HG03103 (cell line): Measurements from ENCODE around the gene XYLB.

Source experiments
- ATAC-seq: cut with Tn5 transposase; IDR thresholded peaks from one replicate; pipeline ENCODE4 v1.9.1; 2021; ENCODE audit warnings: low read depth; ENCODE audit not compliant: unreplicated experiment

XYLB gene

DNA sequence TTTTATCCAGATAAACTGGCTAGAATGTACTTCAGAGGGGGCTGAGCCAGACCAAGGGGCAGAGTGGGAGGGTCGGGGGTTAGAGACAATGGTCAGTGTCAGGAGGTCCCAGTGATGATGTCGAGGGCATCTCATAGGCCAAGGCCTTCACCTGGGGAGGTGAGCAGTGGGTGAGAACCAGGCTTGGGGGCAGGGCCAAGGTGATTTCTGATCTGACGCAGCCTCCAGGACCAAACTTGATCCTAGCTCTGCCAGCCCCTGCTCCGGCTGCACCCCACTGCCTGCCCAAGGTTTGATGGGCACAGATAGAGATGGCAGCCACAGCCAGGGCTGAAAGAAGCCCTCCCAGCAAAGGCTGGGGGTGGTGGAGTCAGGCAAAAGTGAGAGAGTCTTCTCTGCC lies 14.9 kb downstream of the XYLB start:
- ATAC-seq: no peak

GRCh38 chr3:38362825-38363224 lies 16.2 kb downstream of the XYLB start:
- ATAC-seq: no peak

- ATAC-seq: no peak
Measured at GRCh38 chr3:38364721-38365400, 18.3 kb downstream of the XYLB start.

- no peak for ATAC-seq
Measured at GRCh38 chr3:38365469-38366062, 19.0 kb downstream of the XYLB start.

DNA sequence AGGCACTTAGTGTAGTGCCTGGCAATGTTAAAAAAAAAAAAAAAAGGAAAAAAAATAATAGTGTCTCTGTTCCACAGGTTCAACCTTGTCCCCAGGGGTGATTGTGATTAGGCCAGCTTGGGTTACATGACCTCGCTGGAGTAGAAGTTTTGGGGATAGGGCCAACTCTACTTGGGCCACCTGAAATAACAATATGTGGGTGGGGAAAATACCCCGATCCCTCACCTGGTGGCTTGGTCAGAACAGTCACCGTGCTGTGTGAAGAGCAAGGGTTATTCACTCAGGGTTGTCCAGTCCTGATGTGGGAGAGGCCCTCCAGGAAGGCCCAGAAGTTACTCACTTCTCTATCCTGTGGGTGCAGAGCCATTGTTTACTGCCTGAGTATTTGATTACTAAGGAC lies 19.5 kb downstream of the XYLB start:
- ATAC-seq: no peak

GRCh38 chr3:38367779-38368178 lies 21.2 kb downstream of the XYLB start:
- no peak for ATAC-seq

DNA sequence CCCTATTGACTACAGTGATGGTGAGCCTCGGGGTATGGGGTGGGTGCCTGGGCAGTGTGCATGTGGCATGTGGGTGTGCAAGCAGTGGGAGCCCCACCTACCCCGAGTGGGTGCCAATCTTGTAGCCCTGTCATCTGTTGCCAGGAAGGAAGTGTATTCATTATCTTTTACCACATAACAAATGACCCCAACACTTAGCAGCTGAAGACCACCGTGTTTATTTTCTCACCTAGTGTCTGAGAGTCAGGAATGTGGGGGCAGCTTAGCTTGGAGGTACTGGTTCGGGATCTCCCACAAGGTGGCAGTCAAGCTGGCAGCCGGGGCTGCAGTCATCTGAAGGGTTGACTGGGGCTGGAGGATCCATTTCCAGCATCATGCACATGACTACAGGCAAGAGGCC lies 21.7 kb downstream of the XYLB start:
- ATAC-seq: no peak

DNA sequence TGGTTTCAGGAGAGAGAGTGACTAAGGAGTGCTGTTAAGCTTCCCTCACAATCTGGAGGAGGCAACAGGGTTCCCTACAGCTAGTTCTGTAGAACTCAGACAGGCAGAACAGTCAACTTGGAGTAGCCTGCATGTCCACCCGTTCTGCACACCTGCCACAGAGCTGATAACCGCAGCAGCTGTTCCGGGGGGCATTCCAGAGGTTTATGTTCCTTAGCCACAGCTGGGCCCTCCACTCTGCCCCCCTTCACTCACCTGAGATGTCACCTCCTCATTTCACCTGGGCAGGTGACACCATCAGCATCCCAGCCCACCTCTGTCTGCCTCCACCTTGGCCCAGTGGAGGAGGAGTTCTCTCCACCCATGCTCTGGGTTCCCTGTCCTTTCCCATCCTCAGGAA lies 22.6 kb downstream of the XYLB start:
- ATAC-seq: no peak

- no peak for ATAC-seq
Measured at GRCh38 chr3:38370149-38370548, 23.6 kb downstream of the XYLB start.

- no peak for ATAC-seq
Measured at GRCh38 chr3:38370861-38371260, 24.3 kb downstream of the XYLB start.

- no peak for ATAC-seq
Measured at GRCh38 chr3:38371541-38372213, 25.1 kb downstream of the XYLB start.

DNA sequence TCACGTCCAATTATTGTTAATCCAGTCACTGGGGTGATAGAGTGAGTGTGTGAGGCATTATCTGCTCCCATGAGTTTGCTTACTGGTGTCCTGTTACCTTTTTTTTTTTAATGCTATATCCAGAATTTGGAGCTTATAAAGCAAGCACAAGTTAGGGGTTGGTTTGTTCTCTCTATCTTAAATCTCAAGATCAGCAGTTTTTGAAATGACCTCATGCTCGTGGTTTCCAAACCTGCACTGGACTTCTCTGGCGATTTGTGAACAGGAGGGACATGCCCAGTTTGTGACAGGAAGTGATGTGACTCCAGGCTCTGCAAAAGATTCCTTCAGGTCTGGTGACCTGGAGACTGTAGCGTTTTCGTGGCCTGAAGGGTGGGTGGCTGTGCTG lies 25.6 kb downstream of the XYLB start:
- no peak for ATAC-seq

GRCh38 chr3:38374221-38374620 lies 27.6 kb downstream of the XYLB start:
- ATAC-seq: no peak

- ATAC-seq: no peak
Measured at GRCh38 chr3:38375072-38375471, 28.5 kb downstream of the XYLB start.

GRCh38 chr3:38375488-38376097 lies 29.0 kb downstream of the XYLB start:
- no peak for ATAC-seq

GRCh38 chr3:38376098-38376816 lies 29.7 kb downstream of the XYLB start:
- no peak for ATAC-seq

DNA sequence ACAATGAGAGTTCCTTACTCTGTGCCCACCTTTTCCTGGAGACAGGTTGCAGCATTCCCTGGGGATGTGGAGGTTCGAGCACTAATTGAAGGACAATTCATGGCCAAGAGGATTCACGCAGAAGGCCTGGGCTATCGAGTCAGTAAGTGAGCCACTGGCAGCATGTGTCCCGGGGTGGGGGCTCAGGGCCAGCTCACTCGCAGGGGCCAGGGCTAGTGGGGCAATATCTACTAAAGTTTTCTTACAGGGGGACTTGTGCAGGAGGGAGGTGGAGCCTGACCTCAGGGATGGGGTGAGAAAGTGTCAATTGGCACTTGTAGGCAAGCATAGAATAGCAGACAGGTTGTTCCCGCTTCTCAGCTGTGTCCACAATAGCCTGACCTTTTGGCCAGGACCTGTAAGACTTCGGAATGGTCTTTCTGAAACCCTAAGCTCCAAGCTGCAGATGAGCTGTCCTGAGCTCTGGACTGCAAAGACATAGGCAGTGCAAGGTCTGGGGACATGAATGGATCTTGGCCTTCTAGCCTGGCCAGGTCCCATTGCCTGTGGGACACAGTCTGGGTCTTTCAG lies 32.7 kb downstream of the XYLB start:
- no peak for ATAC-seq

GRCh38 chr3:38382506-38383080 lies 36.0 kb downstream of the XYLB start:
- ATAC-seq: no peak

DNA sequence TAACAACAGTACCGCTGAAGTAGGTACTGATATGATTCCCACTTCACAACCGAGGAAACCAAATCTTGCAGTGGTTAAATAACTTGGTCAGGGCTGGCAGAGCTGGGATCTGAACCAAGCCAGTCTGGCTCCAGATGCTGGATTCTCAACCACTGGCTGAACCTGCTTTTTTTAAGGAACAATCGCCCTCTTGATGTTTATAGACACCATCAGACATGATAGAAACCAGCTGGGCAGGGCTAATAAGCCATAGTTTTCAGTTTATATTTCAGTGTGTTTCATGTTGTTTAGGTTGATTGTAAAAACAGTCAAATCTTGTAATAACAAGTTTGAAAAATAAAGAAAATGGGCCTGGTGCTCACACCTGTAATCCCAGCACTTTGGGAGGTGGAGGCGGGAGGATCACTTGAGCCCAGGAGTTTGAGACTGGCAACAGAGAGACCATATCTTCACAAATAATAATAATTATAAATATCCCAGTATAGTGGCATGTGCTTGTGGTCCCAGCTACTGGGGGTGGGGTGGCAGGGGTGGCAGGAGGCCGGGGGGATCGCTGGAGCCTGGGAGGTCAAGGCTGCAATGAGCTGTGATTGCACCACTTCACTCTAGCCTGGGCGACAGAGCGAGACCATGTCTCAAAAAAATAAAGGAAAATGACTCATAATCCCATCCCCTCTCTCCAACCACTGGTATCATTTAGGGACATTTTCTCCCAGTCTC lies 36.7 kb downstream of the XYLB start:
- no peak for ATAC-seq
